Right renal cortex interstitium (tissue), 3 donors: ENCODE data around the gene SPECC1L. TPM values are rescaled to one million over a fixed set of nuclear protein-coding genes. Genes with fewer than 3 reads are reported as not detected.
"Not testable (repeated sequence)": the region's sequence is repeated elsewhere in the genome, so short reads cannot be mapped to it uniquely, and the experiment has no call there.

Experiments used
- DNase-seq, 3 donors: peaks; one replicate each; pipeline ENCODE4 v3.0.0-alpha.2; 2013; ENCODE audit warnings: low read depth in 3 of 3, low spot score in 2 of 3
- polyA plus RNA-seq, 3 donors: library from polyadenylated mRNA; unstranded; fragments of 120-200 nt; gene quantifications; one replicate each; pipeline ENCODE4 v1.2.1, GENCODE V29; 2013; ENCODE audit not compliant: insufficient read length in 3 of 3

The SPECC1L gene
- polyA plus RNA-seq, 3 donors = 49.9 to 53.5 (median 53.2) TPM

- no peak for DNase-seq
Observed at GRCh38 chr22:24282401-24282800, 11.8 kb downstream of the SPECC1L start.

DNA sequence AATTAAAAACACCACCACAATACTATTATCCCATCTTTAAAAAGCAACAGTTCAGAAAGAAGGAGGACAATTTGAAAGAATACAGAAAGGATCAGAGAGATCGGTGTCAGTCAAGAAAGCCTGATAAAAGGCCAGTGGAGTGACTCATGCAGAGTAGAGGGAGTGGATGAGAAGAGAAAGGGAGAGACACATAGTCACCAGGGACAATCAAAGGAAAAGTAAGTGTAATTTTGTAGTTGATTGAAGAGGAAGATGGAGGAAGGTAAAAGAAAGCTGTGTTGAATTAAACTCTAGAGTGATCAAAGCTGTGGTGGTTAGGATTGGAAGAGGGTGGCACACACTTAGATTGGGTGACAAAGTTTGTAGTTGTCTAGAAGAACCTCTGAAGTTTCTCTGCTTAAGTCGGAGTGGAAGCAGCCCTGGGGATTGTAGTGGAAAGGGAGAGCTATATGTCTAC lies 14.1 kb downstream of the SPECC1L start:
- DNase-seq = no peak

- DNase-seq = no peak
Observed at GRCh38 chr22:24285245-24285644, 14.6 kb downstream of the SPECC1L start.

DNA sequence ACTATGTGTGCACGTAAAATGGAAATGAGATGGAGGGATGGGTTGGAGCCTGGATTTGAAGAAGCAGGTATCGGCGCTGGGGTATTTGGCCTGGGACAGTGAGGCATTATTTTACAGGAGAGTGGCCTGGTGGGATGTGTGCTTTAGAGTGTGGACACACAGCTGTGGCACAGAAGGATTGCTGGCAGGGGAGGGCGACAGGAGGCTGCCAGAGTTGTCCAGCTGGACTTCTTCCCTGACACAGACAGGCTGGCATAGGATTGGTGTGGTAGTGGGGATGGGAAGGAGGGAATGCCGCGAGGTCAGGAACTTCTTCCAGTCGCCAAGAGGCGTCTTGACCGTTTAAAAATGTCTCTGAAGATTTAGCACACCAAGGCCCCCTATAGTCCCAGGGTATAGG lies 16.6 kb downstream of the SPECC1L start:
- not testable (repeated sequence) for DNase-seq

DNA sequence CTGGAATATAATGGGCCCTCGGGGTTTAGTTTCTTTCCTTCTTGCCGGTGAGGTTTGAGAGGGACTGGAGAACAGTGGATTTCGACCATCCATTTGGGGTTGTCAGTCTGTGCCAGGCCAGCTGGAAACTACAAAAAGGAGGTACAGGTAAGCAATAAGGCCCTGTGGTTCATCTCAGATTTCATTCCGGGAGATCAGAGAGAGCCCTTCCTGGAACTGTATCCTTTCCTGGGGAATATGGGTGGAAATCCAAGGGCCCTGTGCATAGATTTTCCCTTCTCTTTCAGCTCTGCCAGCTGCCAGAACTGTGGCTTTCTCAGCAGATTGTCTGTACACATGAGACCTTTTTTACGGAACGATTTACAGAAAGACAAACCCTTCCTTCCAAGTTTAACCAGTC lies 17.2 kb downstream of the SPECC1L start:
- not testable (repeated sequence) for DNase-seq

DNA sequence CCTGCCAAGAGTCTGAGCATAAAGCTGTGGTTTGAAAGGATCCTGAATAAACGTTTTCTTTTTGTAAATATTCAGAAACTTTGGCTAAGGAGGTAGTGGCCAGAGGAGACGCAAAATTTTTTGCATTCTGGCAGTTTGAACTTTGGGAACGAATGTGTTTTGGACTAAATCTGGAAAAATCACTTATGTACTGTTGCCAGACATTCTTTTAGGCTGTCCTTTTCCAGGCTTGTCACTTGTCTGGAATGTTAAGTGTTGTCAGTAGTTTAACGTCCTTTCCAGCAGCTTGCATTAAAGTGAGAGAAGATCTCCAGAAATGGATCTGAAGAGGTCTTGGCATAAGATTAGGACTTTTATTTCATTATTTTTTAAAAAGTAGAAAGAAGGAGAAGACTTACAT lies 18.5 kb downstream of the SPECC1L start:
- no peak for DNase-seq

GRCh38 chr22:24289741-24290163 lies 19.1 kb downstream of the SPECC1L start:
- no peak for DNase-seq

DNA sequence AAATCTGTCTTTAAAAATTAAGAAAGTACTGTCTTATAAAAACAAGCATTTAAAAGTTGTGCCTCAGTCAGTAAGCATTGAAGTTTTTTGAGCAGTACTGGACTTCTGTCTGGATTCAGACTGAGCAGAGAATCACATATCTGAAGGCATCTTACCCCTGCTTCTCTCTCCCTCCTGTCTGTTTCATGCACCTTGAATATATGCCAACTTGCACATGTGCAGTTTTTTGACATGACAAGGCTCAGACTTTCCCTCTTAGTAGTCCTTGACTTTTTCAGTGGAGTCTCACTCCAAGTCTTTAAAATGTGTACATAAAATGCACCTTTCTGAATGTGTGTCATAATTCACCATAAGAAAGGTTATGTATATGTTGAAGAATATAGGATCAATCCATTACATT lies 19.8 kb downstream of the SPECC1L start:
- DNase-seq = no peak

- DNase-seq = no peak
Observed at GRCh38 chr22:24291515-24292201, 21.0 kb downstream of the SPECC1L start.

DNA sequence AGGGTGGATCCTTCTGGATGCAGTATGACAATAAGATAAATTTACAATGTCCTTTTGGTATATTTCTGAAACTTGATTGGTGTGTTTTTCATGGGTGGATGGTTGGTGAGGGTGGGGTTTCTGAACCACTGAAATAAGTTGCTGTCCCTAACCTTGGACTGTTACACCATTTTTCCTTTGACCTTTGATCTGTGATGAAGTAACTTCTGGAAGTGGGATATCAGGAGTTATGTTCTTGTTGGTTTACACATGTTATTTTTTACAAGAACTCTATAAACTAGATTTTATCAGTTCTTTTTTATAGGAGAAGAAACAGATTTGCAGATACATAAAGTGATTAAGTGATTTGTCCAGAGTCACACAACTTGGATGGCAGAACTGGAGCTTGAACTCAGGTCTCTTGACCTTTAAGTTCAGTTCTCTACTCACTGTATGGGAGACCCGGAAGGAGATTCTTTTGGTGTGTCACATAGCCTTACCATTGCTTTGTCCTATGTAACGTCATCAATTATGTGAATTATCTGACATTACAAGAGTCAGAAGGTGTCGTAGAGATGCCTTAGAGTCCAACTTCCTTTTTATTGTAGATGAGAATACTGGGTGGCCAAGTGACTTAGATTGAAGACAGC lies 21.7 kb downstream of the SPECC1L start:
- DNase-seq = not testable (repeated sequence)

GRCh38 chr22:24294913-24295312 lies 24.3 kb downstream of the SPECC1L start:
- not testable (repeated sequence) for DNase-seq

GRCh38 chr22:24298497-24299155 lies 28.0 kb downstream of the SPECC1L start:
- not testable (repeated sequence) for DNase-seq

DNA sequence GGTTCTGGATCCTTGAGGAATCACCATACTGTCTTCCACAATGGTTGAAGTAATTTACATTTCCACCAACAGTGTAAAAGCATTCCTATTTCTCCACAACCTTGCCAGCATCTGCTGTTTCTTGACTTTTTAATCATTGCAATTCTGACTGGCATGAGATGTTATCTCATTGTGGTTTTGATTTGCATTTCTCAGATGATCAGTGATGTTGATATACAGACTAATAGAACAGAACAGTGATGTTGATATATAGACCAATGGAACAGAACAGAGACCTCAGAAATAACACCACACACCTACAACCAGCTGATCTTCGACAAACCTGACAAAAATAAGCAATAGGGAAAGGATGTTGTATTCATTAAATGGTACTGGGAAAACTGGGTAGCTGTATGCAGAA lies 29.9 kb downstream of the SPECC1L start:
- DNase-seq = not testable (repeated sequence)

GRCh38 chr22:24302591-24302990 lies 32.0 kb downstream of the SPECC1L start:
- no peak for DNase-seq

DNA sequence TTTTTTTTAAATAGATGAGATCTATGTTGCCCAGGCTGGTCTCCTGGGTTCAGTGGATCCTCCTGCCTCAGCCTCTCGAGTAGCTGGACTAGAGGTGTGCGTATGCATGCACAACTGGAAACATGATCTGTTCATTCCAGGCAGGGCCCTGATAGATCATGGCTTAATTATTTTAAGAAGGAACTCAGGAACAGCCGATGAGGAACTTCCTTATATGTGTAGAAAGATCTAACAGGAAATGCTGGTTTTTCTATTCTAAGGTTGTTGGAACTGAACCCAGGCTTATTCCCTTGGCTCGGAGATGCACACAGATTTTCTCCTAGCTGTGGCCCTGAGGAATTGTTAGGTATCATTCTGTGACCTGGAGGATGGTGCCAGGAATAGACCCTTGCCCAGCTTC lies 32.4 kb downstream of the SPECC1L start:
- DNase-seq = no peak

- DNase-seq = no peak
Observed at GRCh38 chr22:24304062-24304675, 33.5 kb downstream of the SPECC1L start.

DNA sequence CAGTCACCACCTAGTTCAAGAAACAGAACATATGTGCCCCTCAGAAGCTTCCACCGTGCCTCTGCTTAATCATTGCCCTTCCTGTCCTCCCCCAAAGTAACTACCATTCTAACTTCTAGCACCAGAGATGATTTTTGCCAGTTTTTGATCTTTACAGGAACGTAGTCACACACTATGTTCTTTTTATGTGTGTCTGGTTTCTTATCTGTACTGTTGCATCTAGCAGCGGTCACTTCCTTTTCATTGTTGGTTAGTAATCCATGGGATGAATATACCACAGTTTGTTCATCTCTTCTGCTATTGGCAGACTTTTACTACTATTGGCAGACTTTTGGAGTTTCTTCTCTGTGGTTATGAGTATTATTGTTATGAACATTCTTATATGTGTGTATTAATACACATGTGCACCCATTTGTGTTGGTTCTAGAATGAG lies 34.6 kb downstream of the SPECC1L start:
- no peak for DNase-seq

DNA sequence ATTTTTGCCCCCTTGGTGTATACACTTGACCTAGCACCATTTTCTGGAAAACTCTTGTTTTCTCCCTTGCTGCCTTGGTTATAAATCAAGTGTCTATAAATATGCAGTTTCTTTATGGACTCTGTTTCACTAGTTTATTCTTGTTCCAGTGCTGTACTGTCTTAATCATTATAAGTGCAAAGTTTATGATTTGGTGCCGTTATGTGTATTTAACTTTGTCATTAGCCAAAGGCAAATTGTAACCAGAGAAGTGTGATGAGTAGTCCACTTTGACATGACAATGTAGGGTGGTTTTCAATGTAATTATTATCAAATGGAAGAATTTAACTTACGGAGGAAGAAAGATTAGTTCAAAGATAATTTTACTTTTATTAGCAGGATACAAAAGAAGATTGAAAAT lies 40.3 kb downstream of the SPECC1L start:
- DNase-seq = no peak

DNA sequence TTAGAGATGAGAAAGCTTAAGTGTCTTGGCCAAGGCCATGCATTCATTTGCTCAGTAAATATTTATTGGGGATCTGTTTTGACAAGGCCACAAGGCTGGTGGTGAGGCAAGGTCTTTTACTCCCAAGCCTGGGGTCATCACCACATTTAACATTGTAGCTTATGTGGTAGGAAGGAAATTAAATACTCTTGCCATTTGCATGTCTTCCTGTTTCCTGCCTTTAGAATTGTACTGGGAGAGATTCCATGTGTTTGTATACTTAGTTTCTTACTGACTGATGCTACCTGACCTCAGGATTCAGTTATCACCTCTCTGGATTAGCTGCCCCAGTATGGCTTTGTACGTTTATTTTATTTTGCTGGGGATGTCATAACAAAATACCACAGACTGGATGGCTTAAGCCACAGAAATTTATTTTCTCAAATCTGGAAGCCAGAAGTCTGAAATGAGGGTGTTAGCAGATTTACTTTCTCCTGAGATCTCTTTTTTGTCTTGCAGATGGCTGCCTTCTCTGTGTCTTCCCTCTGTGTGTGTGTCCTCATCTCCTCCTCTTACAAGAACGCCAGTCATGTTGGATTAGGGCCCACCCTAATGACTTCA lies 44.8 kb downstream of the SPECC1L start:
- DNase-seq = no peak

- DNase-seq = not testable (repeated sequence)
Observed at GRCh38 chr22:24316264-24316663, 45.6 kb downstream of the SPECC1L start.

DNA sequence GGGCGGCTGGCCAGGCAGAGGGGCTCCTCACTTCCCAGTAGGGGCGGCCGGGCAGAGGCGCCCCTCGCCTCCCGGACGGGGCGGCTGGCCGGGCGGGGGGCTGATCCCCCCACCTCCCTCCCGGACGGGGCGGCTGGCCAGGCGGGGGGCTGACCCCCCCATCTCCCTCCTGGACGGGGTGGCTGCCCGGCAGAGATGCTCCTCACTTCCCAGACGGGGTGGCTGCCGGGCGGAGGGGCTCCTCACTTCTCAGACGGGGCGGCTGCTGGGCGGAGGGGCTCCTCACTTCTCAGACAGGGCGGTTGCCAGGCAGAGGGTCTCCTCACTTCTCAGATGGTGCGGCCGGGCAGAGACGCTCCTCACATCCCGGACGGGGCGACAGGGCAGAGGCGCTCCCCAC lies 46.9 kb downstream of the SPECC1L start:
- not testable (repeated sequence) for DNase-seq
